ENCODE results near the gene LRRC63. TPM values are rescaled to one million over a fixed set of nuclear protein-coding genes. Genes with fewer than 3 reads are reported as not detected.

Gene LRRC63
- polyA plus RNA-seq, 3 donors from 2014 or later = 0.10 to 1.1 (median 0.12) TPM

- Mint-ChIP-seq H3K27ac (peak overlapping the region; percentile 92 to 99 (median 94)), H3K4me1 (peaks cover 50 to 52% of the 10 kb centered on the region in 2 donors), H3K4me3 (peak overlapping the region; percentile 92 to 99 (median 97)), H3K9me3 (peaks cover 0 to 2% (median 0%) of the 10 kb centered on the region in 6 donors), H3K36me3 (peaks cover 0 to 3% (median 0%) of the 10 kb centered on the region in 3 donors), H3K27me3 (ENCODE audit: low read depth in 3 of 3) (peaks cover 16 to 22% (median 21%) of the 10 kb centered on the region in 3 donors)
- peak; percentile 80 to 83 (median 82) for DNase-seq
Measured at GRCh38 chr13:46184277-46184699, 27.4 kb upstream of the LRRC63 start.

- H3K27me3 Mint-ChIP-seq (ENCODE audit: low read depth in 3 of 3) = peaks cover 12 to 14% (median 14%) of the 10 kb centered on the region in 3 donors
- H3K9me3 Mint-ChIP-seq = peaks cover 0 to 3% (median 0%) of the 10 kb centered on the region in 6 donors
- DNase-seq = no peak
- H3K36me3 Mint-ChIP-seq = peaks cover 0 to 3% (median 0%) of the 10 kb centered on the region in 3 donors
- peaks cover 39 to 40% of the 10 kb centered on the region in 2 donors for H3K4me1 Mint-ChIP-seq
- peak overlapping the region; percentile 92 to 99 (median 94) for H3K27ac Mint-ChIP-seq
- H3K4me3 Mint-ChIP-seq = no peak overlapping the region
Measured at GRCh38 chr13:46185634-46186033, 26.1 kb upstream of the LRRC63 start.

DNA sequence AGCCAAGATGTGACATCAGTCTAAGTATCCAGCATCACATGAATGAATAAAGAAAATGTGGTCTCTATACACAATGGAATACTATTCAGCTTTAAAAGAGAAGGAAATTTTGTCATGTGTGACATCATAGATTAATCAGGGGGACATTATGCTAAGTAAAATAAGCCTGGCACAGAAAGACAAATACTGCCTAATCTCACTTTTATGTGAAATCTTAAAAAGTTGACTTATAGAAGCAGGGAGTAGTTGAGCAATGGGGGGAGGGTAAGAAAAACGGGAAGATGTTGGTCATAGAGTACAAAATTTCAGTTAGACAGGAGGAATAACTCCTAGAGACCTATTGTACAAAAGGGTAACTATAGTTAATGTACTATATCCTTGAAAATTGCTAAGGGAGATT is 19.3 kb upstream of the LRRC63 start:
- peaks cover 2 to 6% (median 3%) of the 10 kb centered on the region in 3 donors for H3K27me3 Mint-ChIP-seq (ENCODE audit: low read depth in 3 of 3)
- H3K9me3 Mint-ChIP-seq = peaks cover 0 to 3% (median 0%) of the 10 kb centered on the region in 6 donors
- peaks cover 0 to 10% (median 5%) of the 10 kb centered on the region in 3 donors for H3K36me3 Mint-ChIP-seq
- no peak overlapping the region for H3K27ac Mint-ChIP-seq
- H3K4me1 Mint-ChIP-seq = no peaks in the 10 kb centered on the region
- DNase-seq = no peak
- H3K4me3 Mint-ChIP-seq = no peak overlapping the region

GRCh38 chr13:46195016-46195415 is 16.7 kb upstream of the LRRC63 start:
- Mint-ChIP-seq H3K4me1 (peaks cover 3 to 5% of the 10 kb centered on the region in 2 donors), H3K9me3 (peaks cover 0 to 2% (median 0%) of the 10 kb centered on the region in 6 donors), H3K27me3 (ENCODE audit: low read depth in 3 of 3) (peaks cover 0 to 6% (median 0%) of the 10 kb centered on the region in 3 donors), H3K4me3 (no peak overlapping the region), H3K36me3 (peaks cover 0 to 8% (median 5%) of the 10 kb centered on the region in 3 donors), H3K27ac (peak overlapping the region in 1 of 6 donors; percentile 16)
- DNase-seq = no peak

DNA sequence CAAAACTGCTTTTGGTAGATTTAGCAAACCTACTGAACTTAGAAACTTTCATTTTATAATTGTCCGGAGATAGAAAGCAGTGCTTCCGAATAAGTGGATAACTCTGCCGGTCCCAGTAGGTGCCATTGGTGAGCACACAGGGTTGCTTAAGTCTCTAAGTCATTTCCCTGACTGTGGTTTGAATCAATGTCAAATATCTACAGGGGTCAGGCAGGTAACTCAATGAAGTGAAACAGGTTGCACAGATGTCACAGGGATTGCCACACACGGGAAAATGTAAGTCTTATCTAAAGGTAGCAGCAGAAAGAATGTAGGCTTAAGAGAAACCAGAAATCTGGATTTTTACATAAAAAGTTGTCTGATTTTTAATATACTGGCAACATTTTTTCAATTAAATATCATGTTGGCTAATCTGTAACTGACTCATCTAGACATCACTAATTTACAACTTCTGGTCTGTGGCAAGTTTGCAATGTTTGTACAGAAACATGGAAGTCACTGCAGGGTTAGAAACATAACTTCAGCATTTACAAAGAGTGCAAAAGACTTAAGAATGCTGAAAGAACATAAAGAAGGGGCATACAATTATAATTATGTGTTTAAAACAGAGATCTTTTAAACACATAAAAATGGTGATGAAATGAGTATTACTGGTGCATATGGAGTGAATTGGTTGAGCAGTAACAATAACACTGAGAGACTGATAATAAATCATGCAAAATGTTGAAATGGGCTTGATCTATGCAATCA is 14.3 kb upstream of the LRRC63 start:
- Mint-ChIP-seq H3K4me1 (peaks cover 22 to 23% of the 10 kb centered on the region in 2 donors), H3K9me3 (no peaks in the 10 kb centered on the region), H3K27ac (no peak overlapping the region), H3K4me3 (no peak overlapping the region), H3K27me3 (ENCODE audit: low read depth in 3 of 3) (peaks cover 0 to 2% (median 0%) of the 10 kb centered on the region in 3 donors), H3K36me3 (no peaks in the 10 kb centered on the region)
- DNase-seq = no peak

DNA sequence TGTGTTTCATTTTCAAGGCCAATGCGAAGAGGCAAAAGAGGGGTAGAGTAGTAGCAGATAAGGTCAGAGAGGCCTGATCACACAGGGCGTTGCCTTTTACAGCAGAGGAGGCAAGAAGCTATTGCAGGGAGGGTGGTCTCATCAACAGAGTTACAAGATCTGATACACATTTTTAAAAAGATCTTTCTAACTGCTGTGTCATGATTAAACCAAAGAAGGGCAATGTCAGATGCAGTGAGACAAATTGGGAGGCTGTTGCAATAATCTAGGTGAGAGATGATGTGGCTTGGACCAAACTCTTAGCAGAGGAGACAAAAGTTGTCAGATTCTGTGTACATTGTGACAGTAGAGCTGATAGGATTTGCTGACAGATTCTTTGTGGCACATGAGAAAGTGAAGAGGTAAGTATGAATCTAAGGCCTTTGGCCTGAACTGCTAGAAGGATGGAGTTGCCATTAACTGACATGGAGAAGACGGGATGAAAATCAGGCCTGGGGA is 13.0 kb upstream of the LRRC63 start:
- Mint-ChIP-seq H3K27me3 (ENCODE audit: low read depth in 3 of 3) (peaks cover 0 to 2% (median 0%) of the 10 kb centered on the region in 3 donors), H3K9me3 (no peaks in the 10 kb centered on the region), H3K27ac (no peak overlapping the region), H3K36me3 (no peaks in the 10 kb centered on the region), H3K4me1 (peaks cover 32% of the 10 kb centered on the region in 2 donors), H3K4me3 (no peak overlapping the region)
- no peak for DNase-seq

DNA sequence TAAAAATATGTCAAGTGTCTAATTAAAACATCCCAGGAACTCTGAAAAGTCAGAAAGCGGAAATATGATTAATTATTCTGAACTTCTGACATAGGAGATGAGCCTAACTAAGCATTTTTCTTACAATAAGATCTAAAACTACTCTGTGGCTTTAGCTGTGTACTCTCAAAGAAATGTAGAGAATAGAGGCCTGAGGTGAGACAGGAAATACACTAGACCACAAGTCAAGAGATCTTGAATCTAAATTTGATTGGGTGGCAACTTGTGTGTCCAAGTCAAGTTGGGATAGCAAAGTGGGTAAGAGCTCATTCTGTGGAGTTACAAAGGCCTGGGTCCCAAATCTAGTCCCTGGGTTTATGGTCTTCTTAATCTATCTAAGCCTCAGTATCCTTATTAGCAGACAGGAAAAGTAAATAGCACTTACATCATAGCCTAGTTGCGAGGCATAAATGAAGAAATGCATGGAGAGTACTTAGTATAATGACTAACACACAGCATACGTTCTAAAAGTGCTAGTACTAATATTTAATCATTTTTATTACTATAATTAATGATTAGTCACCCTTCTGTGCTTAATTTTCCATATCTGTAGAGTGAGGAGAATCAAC is 9.4 kb upstream of the LRRC63 start:
- DNase-seq = peak in 2 of 3 donors; percentile 26 to 38
- Mint-ChIP-seq H3K4me3 (peak overlapping the region; percentile 3 to 57 (median 43)), H3K27ac (peak overlapping the region; percentile 36 to 88 (median 82)), H3K9me3 (no peaks in the 10 kb centered on the region), H3K27me3 (ENCODE audit: low read depth in 3 of 3) (no peaks in the 10 kb centered on the region), H3K4me1 (peaks cover 32 to 37% of the 10 kb centered on the region in 2 donors), H3K36me3 (no peaks in the 10 kb centered on the region)

- no peaks in the 10 kb centered on the region for H3K36me3 Mint-ChIP-seq
- peak overlapping the region in 2 of 6 donors; percentile 46 to 62 for H3K27ac Mint-ChIP-seq
- H3K4me1 Mint-ChIP-seq = peaks cover 32 to 37% of the 10 kb centered on the region in 2 donors
- no peak for DNase-seq
- H3K27me3 Mint-ChIP-seq (ENCODE audit: low read depth in 3 of 3) = no peaks in the 10 kb centered on the region
- H3K4me3 Mint-ChIP-seq = no peak overlapping the region
- no peaks in the 10 kb centered on the region for H3K9me3 Mint-ChIP-seq
Measured at GRCh38 chr13:46202966-46203365, 8.8 kb upstream of the LRRC63 start.

- H3K4me1 Mint-ChIP-seq = peaks cover 29 to 33% of the 10 kb centered on the region in 2 donors
- no peak for DNase-seq
- no peaks in the 10 kb centered on the region for H3K9me3 Mint-ChIP-seq
- peaks cover 0 to under 1% (median 0%) of the 10 kb centered on the region in 3 donors for H3K27me3 Mint-ChIP-seq (ENCODE audit: low read depth in 3 of 3)
- H3K27ac Mint-ChIP-seq = peak overlapping the region in 2 of 6 donors; percentile 9 to 40
- no peaks in the 10 kb centered on the region for H3K36me3 Mint-ChIP-seq
- H3K4me3 Mint-ChIP-seq = no peak overlapping the region
Measured at GRCh38 chr13:46206143-46206542, 5.6 kb upstream of the LRRC63 start.

DNA sequence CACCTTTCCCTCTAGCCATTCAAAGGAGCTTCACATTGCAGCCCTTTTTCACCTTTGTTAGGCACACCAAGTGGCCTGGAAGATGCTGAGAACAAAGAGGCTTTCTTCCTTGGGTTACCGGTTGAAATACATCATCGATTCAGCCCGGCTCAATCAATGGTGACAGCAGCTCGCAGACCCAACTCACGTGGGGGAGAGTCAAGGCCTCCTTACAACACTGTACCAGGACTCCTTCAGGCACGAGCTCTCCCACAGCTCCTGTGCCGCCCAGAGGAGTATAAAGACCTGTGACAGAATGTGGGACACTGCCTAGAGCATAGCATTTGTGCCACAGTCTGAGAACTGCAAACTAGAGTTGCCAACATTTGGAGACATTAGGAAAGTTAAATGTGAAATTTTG is 3.9 kb upstream of the LRRC63 start:
- Mint-ChIP-seq H3K4me1 (peaks cover 28 to 31% of the 10 kb centered on the region in 2 donors), H3K36me3 (no peaks in the 10 kb centered on the region), H3K27ac (no peak overlapping the region), H3K9me3 (no peaks in the 10 kb centered on the region), H3K4me3 (no peak overlapping the region), H3K27me3 (ENCODE audit: low read depth in 3 of 3) (peaks cover 0 to 1% (median 0%) of the 10 kb centered on the region in 3 donors)
- no peak for DNase-seq

GRCh38 chr13:46210362-46211083 is 1.2 kb upstream of the LRRC63 start:
- H3K27ac Mint-ChIP-seq = peak overlapping the region; percentile 36 to 98 (median 89)
- no peak for DNase-seq
- peak overlapping the region; percentile 89 to 96 (median 92) for H3K4me3 Mint-ChIP-seq
- no peaks in the 10 kb centered on the region for H3K36me3 Mint-ChIP-seq
- peaks cover 20 to 26% of the 10 kb centered on the region in 2 donors for H3K4me1 Mint-ChIP-seq
- peaks cover 0 to 1% (median 0%) of the 10 kb centered on the region in 3 donors for H3K27me3 Mint-ChIP-seq (ENCODE audit: low read depth in 3 of 3)
- H3K9me3 Mint-ChIP-seq = no peaks in the 10 kb centered on the region

DNA sequence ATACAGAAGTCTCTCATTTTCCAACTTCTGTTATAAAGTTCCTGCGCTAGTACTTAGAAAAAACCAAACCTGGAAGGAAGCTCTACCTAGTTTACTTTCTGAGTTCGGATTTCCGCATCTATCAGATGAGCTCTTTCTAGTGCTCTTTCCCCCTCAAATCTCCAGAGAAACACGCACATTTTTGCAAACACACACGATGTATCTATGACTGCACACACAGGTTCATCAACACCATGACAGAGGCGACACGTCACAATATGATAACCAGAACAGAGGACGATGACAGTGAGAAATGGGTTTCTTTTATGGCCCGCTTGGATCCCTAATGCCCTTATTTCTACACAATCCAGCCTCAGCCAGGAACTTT is 629 bp upstream of the LRRC63 start:
- peaks cover 16 to 26% of the 10 kb centered on the region in 2 donors for H3K4me1 Mint-ChIP-seq
- peaks cover 0 to 3% (median 0%) of the 10 kb centered on the region in 3 donors for H3K36me3 Mint-ChIP-seq
- H3K27ac Mint-ChIP-seq = peak overlapping the region; percentile 85 to 98 (median 90)
- peak overlapping the region; percentile 89 to 96 (median 92) for H3K4me3 Mint-ChIP-seq
- peak; percentile 30 to 55 (median 47) for DNase-seq
- H3K27me3 Mint-ChIP-seq (ENCODE audit: low read depth in 3 of 3) = peaks cover 0 to 1% (median 0%) of the 10 kb centered on the region in 3 donors
- H3K9me3 Mint-ChIP-seq = no peaks in the 10 kb centered on the region

DNA sequence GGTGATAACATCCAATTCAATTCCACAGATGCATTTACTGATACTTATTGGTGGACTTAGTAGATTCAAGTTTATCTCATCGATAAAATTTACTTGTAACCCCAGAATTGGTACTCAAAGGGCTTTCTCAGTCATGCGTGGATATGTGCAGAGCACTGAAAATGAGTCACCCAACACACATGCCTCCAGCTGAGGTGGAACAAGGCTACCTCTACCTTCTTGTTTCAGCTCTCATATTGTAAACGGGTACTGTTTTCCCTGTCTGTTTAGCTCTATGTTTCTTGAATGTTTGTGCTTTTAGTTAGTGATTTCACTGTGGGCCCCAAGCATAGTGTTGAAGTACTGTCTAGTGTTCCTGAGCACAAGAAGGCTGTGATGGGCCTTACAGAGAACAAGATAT is 1.5 kb downstream of the LRRC63 start:
- Mint-ChIP-seq H3K9me3 (no peaks in the 10 kb centered on the region), H3K4me1 (peaks cover 16 to 26% of the 10 kb centered on the region in 2 donors), H3K36me3 (peaks cover 0 to 6% (median 0%) of the 10 kb centered on the region in 3 donors), H3K27ac (peak overlapping the region in 1 of 6 donors; percentile 34), H3K27me3 (ENCODE audit: low read depth in 3 of 3) (peaks cover 0 to 3% (median 2%) of the 10 kb centered on the region in 3 donors), H3K4me3 (peak overlapping the region in 1 of 5 donors; percentile 59)
- DNase-seq = no peak

Data from immature natural killer cell (primary cell).